ENCODE data around the gene PRTN3. TPM values are rescaled to one million over a fixed set of nuclear protein-coding genes. Genes with fewer than 3 reads are reported as not detected.
"Not testable (repeated sequence)": the region's sequence is repeated elsewhere in the genome, so short reads cannot be mapped to it uniquely, and the experiment has no call there.

Gene PRTN3
- total RNA-seq, 1 experiment from 2014 or later, result not detected

- DNase-seq (ENCODE audit: low read depth), result no peak
Measured at GRCh38 chr19:881385-882071, 40.7 kb downstream of the PRTN3 start.

- DNase-seq (ENCODE audit: low read depth), result no peak
Measured at GRCh38 chr19:882871-883497, 42.2 kb downstream of the PRTN3 start.

DNA sequence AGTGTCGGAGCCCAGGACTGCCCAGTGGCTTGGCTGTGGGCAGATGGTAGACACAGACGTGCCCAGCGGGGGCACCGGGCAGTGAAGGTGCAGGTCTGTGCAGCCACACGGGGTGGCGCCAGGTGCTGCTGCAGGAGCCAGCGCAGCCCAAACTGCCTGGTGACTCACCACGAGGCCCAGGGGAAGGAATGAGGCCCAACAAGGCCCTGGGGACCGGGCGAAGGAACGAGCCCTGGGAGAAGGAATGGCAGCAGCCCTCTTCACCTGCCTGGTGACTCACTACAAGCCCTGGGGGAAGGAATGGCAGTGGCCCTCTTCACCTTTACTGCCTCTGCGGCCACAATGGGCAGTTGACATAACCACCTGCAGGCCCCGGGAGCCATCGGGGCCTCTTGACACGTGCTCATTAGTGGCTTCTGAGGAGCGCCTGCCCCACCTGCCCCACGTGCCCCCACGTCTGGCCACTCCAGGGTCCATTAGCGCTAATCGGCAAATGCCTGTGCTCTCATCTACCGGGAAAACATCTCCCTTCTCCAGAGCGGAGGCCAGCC, 42.9 kb downstream of the PRTN3 start:
- peak; percentile 91 for DNase-seq (ENCODE audit: low read depth)

GRCh38 chr19:884420-885211, 43.8 kb downstream of the PRTN3 start:
- no peak for DNase-seq (ENCODE audit: low read depth)

DNA sequence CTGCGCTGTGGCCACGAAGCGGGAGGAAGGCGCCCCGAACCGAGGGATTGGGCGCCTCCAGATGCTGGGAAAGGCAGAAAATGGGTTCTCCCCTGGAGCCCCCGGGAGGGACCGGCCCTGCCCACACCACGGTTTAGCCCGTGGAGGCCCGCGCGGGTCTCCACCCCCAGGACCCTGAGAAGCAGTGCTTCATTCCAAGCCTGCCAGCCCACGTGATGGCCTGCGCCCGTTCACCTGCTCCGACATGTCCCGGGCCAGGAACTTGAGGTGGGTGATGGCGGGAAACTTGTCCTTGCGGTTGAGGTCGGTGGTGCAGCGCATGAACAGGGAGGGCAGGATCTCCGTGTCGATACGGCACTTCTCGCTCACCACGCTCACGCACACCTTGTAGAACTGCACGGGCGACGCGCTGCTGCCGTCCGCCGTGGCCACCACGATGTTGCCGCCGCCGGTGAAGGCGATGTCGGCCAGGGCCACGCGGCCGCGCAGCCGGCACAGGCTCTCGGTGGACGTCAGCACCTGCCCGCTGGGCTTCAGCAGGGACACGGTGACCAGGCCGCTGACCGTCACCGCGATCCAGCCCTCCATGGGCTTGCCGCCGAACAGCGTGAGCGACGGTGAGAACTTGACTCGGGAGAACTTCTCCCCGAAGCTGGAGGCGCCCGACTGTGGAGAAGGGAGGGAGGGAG, 44.9 kb downstream of the PRTN3 start:
- DNase-seq (ENCODE audit: low read depth), result no peak

DNA sequence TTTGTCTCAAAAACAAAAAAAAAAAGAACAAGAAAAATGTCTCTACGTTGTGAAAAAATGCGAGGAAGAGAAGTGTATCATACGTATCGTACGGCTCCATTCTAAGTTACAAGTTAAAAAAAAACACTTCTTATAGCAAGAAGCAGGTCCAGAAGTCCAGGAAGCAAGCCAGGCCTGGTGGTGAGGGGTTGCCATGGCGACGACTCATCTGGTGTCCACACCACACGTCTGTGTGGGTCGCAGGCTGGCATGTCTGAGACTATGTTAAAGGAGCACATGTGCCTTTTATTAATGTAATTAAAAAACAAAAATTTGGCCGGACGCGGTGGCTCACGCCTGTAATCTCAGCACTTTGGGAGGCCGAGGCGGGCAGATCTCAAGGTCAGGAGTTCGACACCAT, 46.3 kb downstream of the PRTN3 start:
- peak; percentile 71 for DNase-seq (ENCODE audit: low read depth)

DNA sequence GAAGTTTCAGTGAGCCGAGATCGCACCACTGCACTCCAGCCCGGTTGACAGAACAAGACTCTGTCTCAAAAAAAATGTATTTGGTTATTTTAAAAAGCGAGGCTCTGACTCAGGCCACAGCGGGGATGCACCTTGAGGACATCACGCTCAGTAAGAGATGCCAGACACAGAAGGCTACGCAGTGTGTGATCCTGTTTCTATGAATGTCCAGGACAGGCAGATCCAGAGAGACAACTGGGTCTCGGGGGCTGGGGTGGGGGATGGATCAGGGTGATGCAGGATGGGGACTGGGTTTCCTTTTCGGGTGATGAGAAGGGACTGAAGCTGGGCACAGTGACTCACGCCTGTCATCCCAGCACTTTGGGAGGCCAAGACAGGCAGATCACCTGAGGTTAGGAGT, 46.8 kb downstream of the PRTN3 start:
- DNase-seq (ENCODE audit: low read depth), result no peak

DNA sequence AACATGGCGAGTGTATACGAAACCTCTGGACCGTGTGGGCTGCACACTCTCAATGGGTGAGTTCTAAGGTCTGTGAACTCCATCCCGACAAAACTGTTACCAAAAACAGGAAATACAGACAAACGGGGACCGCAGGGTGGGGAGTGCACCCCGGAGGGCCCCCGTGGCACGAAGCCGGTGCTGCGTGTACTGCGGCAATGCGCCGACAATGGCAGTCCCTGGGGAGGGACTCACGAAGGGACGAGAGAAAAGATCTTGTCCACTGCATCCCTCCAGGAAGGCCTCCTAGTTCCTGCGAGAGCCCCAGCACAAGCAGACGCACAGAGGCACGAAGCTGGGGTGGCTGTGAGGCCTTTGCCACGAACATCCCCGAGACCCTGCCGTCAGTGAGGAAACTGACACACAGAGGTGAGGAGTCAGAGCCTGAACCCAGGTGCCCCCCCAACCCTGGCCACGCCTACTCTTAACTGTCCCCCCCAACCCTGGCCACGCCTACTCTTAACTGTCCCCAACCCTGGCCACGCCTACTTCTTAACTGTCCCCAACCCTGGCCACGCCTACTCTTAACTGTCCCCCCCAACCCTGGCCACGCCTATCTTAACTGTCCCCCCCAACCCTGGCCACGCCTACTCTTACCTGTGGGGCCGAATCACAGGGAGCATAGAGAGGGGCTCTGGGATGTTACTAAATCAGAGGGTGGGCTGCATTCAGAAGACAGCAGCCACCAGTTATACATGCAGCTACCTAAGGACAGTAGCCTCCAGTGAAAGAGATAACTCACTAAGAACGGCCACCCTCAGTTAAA, 48.0 kb downstream of the PRTN3 start:
- no peak for DNase-seq (ENCODE audit: low read depth)

GRCh38 chr19:889662-890295, 49.0 kb downstream of the PRTN3 start:
- no peak for DNase-seq (ENCODE audit: low read depth)

- no peak for DNase-seq (ENCODE audit: low read depth)
Measured at GRCh38 chr19:890831-891230, 50.0 kb downstream of the PRTN3 start.

DNA sequence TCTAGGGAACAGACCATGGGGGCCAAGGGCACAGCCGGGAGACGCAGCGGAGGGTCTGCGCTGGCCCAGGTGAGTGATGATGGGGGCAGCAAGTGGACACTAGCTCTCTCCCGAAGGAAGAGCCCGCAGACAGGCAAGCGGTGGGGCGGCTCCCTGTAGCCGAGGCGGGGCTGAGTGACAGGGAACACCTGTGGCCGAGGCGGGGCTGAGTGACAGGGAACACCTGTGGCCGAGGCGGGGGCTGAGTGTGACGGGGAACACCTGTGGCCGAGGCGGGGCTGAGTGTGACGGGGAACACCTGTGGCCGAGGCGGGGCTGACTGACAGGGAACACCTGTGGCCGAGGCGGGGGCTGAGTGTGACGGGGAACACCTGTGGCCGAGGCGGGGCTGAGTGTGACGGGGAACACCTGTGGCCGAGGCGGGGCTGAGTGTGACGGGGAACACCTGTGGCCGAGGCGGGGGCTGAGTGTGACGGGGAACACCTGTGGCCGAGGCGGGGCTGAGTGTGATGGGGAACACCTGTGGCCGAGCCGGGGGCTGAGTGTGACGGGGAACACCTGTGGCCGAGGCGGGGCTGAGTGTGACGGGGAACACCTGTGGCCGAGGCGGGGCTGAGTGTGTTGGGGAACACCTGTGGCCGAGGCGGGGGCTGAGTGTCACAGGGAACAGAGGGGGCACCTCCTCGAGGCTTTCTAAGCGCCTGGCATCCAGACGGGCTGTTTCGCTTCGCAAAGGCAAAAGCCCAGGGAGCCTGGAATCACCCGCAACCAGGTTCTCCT, 50.8 kb downstream of the PRTN3 start:
- not testable (repeated sequence) for DNase-seq (ENCODE audit: low read depth)

DNA sequence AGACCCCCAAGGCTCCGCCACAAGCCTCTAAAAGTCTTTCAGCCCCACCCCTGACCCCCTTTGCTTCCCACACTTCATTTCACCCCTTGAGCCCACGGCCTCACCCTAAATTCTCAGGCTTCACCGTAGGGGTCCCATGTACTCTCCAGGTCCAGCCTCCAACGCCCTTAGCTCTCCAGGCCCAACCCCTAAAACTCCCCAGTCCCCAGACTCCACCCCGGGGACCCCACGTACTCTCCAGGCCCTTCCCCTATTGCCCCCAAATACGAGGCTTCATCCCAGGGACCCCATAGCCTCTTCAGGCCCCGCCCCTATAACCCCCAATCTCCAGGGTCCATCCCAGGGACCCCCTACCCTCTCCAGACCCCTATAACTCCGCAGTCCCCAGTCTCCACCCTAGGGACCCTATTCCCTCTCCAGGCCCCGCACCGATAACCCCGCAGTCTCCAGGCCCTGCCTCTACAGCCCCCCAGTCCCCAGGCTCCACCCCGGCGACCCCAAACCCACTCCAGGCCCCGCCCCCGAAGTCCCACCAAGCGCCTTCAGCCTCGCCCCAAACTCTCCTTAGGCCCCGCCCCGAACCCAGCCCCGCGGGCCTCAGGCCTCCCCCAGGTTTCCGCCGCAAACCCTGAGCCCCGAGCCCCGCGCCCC, 51.6 kb downstream of the PRTN3 start:
- no peak for DNase-seq (ENCODE audit: low read depth)

DNA sequence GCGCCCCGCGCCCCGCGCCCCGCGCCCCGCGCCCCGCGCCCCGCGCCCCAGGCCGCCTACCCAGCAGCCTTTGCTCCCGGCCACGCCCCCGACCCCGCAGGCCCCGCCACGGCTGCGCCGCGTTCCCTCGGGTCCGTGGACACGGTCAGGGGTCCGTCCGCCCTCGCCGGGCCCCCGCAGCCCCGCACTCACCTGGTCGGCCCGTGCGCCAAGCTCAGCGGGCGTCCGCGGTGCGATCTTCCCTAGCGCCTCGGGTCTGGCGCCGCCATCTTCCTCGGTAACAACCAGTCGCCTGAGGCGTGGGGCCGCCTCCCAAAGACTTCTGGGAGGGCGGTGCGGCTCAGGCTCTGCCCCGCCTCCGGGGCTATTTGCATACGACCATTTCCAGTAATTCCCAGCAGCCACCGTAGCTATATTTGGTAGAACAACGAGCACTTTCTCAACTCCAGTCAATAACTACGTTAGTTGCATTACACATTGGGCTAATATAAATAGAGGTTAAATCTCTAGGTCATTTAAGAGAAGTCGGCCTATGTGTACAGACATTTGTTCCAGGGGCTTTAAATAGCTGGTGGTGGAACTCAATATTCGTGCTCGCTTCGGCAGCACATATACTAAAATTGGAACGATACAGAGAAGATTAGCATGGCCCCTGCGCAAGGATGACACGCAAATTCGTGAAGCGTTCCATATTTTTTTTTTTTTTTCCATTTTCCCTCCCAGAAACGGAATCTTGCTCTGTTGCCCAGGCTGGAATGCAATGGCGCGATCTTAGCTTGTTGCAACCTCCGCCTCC, 52.3 kb downstream of the PRTN3 start, which contains the start of the genes MED16 and RNU6-9:
MED16 (minus strand) TSS at position 294 of the 796 bp plus-strand sequence. CDS start 2,056 bp downstream, outside the sequence.
RNU6-9 (plus strand) TSS at position 591 of the 796 bp plus-strand sequence.
- peak; percentile 91 for DNase-seq (ENCODE audit: low read depth)

GRCh38 chr19:896434-896833, 55.6 kb downstream of the PRTN3 start:
- no peak for DNase-seq (ENCODE audit: low read depth)

- DNase-seq (ENCODE audit: low read depth), result no peak
Measured at GRCh38 chr19:896999-897398, 56.2 kb downstream of the PRTN3 start.

DNA sequence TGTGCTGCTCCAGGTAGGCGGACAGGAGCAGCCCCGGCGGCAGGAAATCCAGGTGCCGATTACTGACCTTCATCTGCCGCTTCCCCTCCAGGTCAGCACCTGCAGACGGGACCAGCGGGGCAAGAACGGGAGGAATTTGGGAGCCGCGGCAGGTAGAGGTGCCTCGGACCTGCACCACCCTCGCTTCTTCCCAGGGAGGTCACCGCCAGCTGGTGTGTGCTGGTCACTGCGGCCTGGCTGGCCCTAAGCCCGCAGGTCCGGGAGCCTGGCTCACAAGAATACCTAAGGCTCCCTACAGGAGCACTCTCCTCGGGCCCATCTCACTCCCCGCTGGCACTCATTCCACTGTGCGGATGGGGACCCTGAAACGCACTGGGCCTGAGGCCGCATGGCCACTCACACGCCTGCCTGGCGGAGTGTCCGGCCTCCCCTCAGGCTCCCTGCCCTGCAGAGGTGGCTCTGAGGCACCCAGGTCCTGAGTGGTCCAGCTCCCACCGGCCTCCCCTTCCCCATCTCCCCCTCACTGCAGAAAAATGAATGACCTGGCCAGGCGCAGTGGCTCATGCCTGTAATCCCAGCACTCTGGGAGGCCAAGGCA, 56.7 kb downstream of the PRTN3 start:
- no peak for DNase-seq (ENCODE audit: low read depth)

All from M059J (cell line).